NCI-H460 (cell line): Measurements from ENCODE around the gene TCF20. TPM values are rescaled to one million over a fixed set of nuclear protein-coding genes. Genes with fewer than 3 reads are reported as not detected.

Experiments used
- DNase-seq: peaks from one replicate; pipeline ENCODE4 v3.0.0-alpha.2; 2016; ENCODE audit warnings: low read depth; ENCODE audit errors: extremely low read depth
- total RNA-seq: library from RNA; depleted of rRNA; stranded (reverse); fragments of >200 nt; shearing (Covaris generic); gene quantifications from 2 replicates; pipeline ENCODE4 v1.2.3, GENCODE V29; 2014

The TCF20 gene
- total RNA-seq, 1 experiment from 2014 or later: 21.1 TPM

DNA sequence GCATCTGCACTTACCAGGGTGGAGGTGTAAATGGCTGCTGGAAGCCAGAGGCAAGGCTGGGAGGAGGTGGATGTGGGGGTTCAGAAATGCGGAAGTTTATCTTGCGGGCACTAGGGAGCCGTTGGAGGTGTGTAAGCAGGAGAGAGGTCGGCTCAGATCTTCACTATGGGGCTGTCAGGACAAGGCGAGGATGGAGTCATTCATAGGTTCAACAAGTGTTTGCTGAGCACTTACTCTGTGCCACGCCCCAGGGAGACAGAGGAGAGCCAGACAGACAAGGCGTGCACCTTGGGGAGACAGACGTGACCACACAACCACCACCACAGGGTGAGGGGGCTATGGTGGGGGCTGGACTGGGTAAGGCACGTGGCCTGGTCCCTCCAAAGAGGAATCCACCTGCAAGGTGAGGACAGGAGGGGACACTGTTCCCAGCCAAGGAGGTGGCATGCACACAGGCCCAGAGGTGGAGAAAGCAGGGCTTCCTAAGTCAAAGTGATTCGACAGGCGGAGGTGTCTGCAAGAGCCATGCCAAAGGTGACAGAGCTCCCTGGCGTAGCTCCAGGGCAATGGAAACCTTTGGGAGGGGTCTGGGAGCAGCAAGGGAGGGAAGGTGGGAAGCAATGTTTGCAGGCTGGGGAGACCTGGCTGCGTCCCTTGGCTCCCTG, 30.8 kb upstream of the TCF20 start:
- DNase-seq: no peak

GRCh38 chr22:42300259-42301076, 30.0 kb upstream of the TCF20 start:
- DNase-seq: no peak

DNA sequence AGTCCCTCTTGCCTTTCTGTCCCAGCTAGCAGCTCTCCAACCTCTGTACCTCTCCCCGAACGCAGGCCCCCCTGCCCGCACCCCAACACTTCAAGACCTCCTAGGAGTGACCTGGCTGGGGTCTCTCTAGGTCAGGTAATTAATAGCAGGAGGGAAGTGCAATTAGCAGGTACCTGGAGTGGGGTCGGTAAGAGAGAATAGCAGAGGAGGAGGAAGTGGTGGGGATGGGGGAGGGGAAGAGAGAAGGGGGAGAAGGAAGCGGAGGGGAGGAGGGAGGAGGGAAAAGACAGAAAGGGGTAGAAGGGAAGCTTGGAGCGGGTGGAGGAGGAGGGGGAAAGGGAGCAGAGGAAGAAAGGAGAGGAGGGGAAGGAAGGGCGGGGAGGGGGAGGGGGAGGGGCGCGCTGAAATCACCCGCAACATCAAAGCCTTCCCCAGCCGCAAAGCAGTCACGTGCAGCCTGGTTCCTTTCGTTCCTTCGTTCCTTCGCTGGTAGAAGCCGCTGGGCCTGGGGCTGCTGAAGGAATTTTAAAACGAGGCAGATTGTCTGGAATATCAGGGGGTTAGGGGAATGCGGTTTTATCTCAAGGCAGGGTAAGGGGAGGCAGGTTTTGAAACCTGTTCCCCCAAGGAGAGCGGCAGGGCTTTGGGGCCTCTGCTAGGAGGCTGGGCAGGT, 29.3 kb upstream of the TCF20 start:
- no peak for DNase-seq

DNA sequence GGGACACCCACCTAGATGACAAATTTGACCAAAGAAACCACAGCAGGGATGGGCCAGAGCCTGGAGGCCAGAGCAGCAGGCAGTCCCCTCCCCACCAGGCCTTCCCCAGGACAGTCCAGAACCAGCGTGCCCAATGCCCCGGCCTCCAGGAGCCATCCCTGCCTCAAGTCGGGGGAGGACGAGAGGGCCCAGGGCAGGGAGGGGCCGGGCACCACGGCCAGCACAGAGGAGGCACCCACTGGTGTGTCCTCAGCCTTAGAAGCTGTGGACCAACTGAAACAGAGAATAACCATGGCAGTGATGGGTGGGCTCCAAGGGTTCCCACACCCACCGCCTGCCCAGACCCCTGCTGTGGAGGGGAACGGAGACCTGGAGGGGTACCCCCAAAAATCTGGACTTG, 28.3 kb upstream of the TCF20 start:
- no peak for DNase-seq

GRCh38 chr22:42297778-42298177, 27.3 kb upstream of the TCF20 start:
- no peak for DNase-seq

- no peak for DNase-seq
These were observed 26.4 kb upstream of the TCF20 start for GRCh38 chr22:42296883-42297282.

- no peak for DNase-seq
These were observed 26.0 kb upstream of the TCF20 start for GRCh38 chr22:42296381-42296853.

DNA sequence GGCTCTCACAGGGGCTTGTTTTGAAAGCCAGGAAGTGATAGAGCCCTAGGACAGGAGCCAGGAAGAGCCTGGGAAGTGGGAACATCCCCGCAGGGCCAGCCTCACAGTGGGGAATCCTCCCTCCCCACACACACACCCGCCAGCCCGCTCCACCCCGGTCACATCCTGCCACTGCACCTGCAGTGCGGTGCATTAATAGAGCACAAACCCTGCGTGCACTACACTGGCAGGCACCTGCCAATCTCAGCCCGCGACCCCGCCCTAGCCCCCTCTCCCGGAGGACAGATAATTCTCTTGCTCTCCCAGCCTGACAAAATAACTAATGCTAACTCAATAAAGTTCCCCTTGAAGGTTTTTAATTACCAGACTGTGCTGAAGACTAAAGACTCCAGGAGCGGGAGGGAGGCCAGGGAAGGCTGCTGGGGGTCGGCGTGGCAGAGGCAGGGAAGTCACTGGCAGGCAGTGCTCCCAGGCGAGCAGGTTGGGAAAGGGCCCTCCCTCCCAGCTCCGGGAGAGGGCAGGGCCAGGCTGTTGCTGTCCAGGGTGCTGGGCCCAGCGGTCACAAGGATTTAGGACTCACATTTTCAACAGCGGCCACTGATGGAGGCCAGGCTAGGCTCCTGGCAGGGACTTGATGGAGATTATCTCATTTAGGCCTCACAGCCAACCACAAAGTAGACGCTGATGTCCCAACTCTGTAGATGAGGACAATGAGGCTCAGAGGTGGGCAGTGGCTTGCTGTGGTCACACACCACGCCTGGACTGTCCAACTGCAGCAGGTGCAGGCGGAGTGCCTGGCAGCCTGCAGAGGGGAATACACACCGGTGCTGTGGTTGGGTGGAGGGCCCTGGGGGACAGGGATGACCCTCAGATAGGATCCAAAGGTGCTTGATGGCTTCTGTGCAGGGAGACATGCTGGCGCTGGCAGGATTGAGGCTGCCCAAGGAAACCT, 23.9 kb upstream of the TCF20 start:
- DNase-seq: no peak

- DNase-seq: no peak
These were observed 22.5 kb upstream of the TCF20 start for GRCh38 chr22:42292732-42293520.

DNA sequence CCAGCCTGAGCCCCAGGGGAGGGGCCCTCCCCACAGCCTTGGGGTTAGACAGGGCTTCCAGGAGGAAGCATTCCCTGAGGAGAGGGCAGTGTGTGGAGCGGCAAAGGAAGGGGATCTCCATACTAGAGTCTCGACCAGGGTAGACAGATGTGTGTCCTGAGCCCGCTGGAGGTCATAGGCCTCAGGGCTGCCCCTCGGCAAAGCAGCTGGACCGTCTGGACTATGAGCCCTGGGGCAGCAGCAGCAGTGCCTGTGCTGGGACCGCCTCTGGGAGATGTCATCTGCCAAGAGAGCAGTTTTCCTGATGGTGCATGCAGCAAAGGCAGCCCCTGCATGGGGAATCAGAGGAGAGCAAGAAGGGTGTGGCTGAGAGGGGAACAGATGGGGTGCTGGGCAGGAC, 20.8 kb upstream of the TCF20 start:
- no peak for DNase-seq

- DNase-seq: no peak
These were observed 19.5 kb upstream of the TCF20 start for GRCh38 chr22:42289671-42290541.

GRCh38 chr22:42288791-42289190, 18.3 kb upstream of the TCF20 start:
- no peak for DNase-seq

GRCh38 chr22:42287174-42287890, 16.9 kb upstream of the TCF20 start:
- no peak for DNase-seq

GRCh38 chr22:42286205-42286604, 15.8 kb upstream of the TCF20 start:
- no peak for DNase-seq

GRCh38 chr22:42285604-42286003, 15.2 kb upstream of the TCF20 start:
- DNase-seq: no peak

DNA sequence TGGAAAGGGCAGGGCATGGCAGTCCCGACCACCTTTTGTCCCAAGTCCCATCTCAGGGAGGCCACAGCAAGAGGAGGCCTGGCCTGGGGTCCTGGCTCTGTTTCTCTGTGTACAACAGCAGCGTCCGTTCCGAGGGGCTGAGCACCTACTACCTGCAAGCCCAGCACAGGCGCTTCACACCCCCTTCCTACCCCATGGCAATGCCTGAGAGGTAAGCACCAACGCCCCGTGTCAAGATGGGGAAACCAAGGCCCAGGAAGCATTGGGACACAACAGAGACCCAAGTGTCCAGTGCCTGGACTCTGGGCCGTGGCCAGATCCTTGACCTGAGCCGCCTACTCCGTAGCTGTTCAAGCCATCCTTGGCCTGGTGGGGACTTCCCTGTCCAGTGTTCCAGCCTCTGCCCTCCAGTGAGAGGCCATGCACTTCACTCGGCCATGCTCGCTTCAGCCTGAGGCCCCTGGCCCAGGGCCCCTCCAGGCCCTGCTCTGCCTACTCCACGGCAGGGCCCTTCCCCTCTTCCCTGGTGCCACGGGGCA, 14.3 kb upstream of the TCF20 start:
- no peak for DNase-seq

DNA sequence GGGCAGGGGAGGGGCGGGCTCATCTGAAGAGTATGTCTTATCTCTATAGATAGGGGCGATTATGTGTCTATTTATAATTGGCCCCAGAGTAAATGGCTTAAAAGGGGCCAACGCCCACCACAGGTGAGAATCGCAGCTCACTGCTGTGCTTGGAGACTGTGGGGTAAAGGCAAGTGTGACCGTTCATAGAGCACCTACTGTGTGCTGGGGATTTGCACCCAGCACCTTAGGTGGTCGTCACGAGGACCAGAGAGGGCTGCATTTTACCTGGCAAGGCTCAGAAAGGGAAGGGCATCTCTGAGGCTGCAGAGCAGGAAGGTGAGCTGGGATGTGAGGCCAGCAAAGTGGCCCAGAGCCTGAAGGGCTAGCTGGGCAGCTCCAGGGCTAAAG, 13.7 kb upstream of the TCF20 start:
- DNase-seq: no peak
